HepG2 (cell line): ENCODE data around the gene KLHL30. TPM values are rescaled to one million over a fixed set of nuclear protein-coding genes. Genes with fewer than 3 reads are reported as not detected.

ENCODE experiments used
- HDAC2 ChIP-seq: sonication (generic); formaldehyde crosslinking; IDR thresholded peaks from 2 replicates; pipeline ENCODE4 v1.4.0; 2020; ENCODE audit warnings: missing genetic modification reagents
- HNF4G ChIP-seq, 2 experiments: sonication (generic) in 1 of 2; formaldehyde crosslinking in 1 of 2; IDR thresholded peaks; 2 replicates each; pipeline versions ENCODE4 v1.4.0 to v1.6.1; 2011 to 2020; ENCODE audit warnings: borderline replicate concordance in 2 of 2, low read depth in 2 of 2, mild to moderate bottlenecking in 2 of 2, low read length in 1 of 2, missing genetic modification reagents in 1 of 2, moderate library complexity in 1 of 2
- HNRNPLL ChIP-seq: fragments of 200-400 bp; formaldehyde crosslinking; IDR thresholded peaks from 2 replicates; pipeline ENCODE4 v1.6.1; 2017; ENCODE audit warnings: mild to moderate bottlenecking, low read depth, low read length; ENCODE audit not compliant: poor library complexity, severe bottlenecking
- PHF20 ChIP-seq: sonication (generic); formaldehyde crosslinking; IDR thresholded peaks from 2 replicates; pipeline ENCODE4 v1.5.0; 2020; ENCODE audit warnings: mild to moderate bottlenecking, missing genetic modification reagents
- SOX5 ChIP-seq: IDR thresholded peaks from 2 replicates; pipeline ENCODE4 v1.6.1; 2016; ENCODE audit warnings: borderline replicate concordance
- TAF1 ChIP-seq: sonication (generic); formaldehyde crosslinking; IDR thresholded peaks from 2 replicates; pipeline ENCODE4 v1.4.0; 2020; ENCODE audit warnings: missing genetic modification reagents
- TP53 ChIP-seq: sonication (generic); formaldehyde crosslinking; conservative IDR thresholded peaks from 2 replicates; pipeline ENCODE4 v1.4.0; 2020; ENCODE audit warnings: missing genetic modification reagents
- ZMYM3 ChIP-seq: sonication (generic); formaldehyde crosslinking; IDR thresholded peaks from 2 replicates; pipeline ENCODE4 v1.5.1; 2020; ENCODE audit warnings: mild to moderate bottlenecking, missing genetic modification reagents
- ZNF75D ChIP-seq: sonication (generic); formaldehyde crosslinking; IDR thresholded peaks from 2 replicates; pipeline ENCODE4 v1.8.1; 2023; ENCODE audit warnings: missing genetic modification reagents, mild to moderate bottlenecking, borderline replicate concordance
- ZNF780A ChIP-seq: sonication (generic); formaldehyde crosslinking; IDR thresholded peaks from 2 replicates; pipeline ENCODE4 v1.8.0; 2022; ENCODE audit warnings: mild to moderate bottlenecking, missing genetic modification reagents, moderate library complexity
- polyA plus RNA-seq, 8 experiments: library from polyadenylated mRNA; depleted of rRNA in 3 of 8; stranded (reverse) in 7 of 8; unstranded in 1 of 8; fragments of >200 nt; fragmentation: Illumina TruSeq in 4 of 8; extraction: Trizol in 4 of 8; gene quantifications; 2 replicates each; pipeline versions ENCODE4 v1.2.1 to v1.2.3, GENCODE V29; 2011 to 2016; ENCODE audit warnings: low read depth in 4 of 8, missing spikeins in 1 of 8, mixed read lengths in 1 of 8; ENCODE audit not compliant: insufficient read depth in 1 of 8
- total RNA-seq, 5 experiments: library from RNA; depleted of rRNA; stranded (reverse); fragments of >200 nt; fragmentation: Illumina TruSeq; extraction: Trizol; gene quantifications; 2 replicates each; pipeline ENCODE4 v1.2.3, GENCODE V29; 2016; ENCODE audit warnings: low read depth in 1 of 5
- TF ChIP-seq, protein P1 (sequence below): IDR thresholded peaks from 2 replicates; pipeline ENCODE4 v1.6.1; 2012; ENCODE audit warnings: low read depth, low read length, improper control_type of control experiment
- TF ChIP-seq, protein P2 (sequence below): sonication (generic); formaldehyde crosslinking; IDR thresholded peaks from 2 replicates; pipeline ENCODE4 v1.4.0; 2020; ENCODE audit warnings: missing genetic modification reagents, borderline replicate concordance
- TF ChIP-seq, protein P3 (sequence below): sonication (generic); formaldehyde crosslinking; IDR thresholded peaks from 2 replicates; pipeline ENCODE4 v1.4.0; 2020; ENCODE audit warnings: missing genetic modification reagents, borderline replicate concordance
- TF ChIP-seq, protein P4 (sequence below): sonication (generic); formaldehyde crosslinking; IDR thresholded peaks from 2 replicates; pipeline ENCODE4 v1.4.0; 2020; ENCODE audit warnings: mild to moderate bottlenecking, missing genetic modification reagents
- TF ChIP-seq, protein P5 (sequence below): sonication (generic); formaldehyde crosslinking; IDR thresholded peaks from 2 replicates; pipeline ENCODE4 v1.4.0; 2020; ENCODE audit warnings: mild to moderate bottlenecking, missing genetic modification reagents

KLHL30 gene
- total and polyA plus RNA-seq, 2 of the 13 experiments (the other 11 are each of a cell fraction or from before 2014, with no cell fraction given) = 0.05 TPM; not detected in 1

DNA sequence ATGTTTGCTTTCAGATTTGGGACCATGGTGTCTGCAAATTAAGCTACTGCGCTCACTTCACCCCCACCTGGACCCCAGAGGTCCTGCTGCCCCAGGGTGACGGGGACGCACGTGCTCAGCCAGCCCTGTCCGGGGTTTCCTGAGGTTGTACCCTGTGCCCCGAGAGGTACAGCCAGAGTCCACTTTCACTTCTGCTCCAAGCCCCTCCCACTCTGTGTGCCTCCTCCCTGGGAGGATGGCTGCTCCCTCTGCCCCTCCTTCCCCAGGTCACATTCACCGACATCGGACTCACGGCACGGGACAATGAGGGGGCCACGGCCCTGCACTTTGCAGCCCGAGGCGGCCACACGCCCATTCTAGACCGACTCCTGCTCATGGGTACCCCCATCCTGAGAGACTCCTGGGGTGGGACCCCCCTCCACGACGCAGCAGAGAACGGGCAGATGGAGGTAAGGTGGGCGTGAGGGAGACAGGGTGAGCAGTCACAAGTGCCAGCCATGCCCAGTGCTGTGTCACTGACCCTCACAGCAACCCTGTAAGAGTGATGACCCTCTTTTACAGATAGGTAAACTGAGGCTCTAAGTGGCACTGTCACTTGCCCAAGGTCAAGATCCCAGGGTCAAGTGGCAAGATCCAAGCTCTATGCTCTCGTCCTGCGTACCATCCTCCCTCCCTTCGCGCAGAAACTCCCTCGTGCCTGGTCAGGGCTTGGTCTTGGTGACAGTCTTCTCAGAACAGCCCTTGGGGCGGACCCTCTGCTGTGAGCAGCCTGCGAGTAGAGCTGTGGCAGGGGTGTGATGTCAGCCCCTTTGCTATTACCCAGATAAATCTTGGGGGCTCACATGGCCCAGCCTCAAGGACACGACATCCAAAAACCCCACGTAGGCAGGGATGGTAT, 30.7 kb upstream of the KLHL30 start (continued):
- TF ChIP-seq, protein P1, sequence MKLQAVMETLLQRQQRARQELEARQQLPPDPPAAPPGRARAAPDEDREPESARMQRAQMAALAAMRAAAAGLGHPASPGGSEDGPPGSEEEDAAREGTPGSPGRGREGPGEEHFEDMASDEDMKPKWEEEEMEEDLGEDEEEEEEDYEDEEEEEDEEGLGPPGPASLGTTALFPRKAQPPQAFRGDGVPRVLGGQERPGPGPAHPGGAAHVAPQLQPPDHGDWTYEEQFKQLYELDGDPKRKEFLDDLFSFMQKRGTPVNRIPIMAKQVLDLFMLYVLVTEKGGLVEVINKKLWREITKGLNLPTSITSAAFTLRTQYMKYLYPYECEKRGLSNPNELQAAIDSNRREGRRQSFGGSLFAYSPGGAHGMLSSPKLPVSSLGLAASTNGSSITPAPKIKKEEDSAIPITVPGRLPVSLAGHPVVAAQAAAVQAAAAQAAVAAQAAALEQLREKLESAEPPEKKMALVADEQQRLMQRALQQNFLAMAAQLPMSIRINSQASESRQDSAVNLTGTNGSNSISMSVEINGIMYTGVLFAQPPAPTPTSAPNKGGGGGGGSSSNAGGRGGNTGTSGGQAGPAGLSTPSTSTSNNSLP = no peak
- TF ChIP-seq, protein P2, sequence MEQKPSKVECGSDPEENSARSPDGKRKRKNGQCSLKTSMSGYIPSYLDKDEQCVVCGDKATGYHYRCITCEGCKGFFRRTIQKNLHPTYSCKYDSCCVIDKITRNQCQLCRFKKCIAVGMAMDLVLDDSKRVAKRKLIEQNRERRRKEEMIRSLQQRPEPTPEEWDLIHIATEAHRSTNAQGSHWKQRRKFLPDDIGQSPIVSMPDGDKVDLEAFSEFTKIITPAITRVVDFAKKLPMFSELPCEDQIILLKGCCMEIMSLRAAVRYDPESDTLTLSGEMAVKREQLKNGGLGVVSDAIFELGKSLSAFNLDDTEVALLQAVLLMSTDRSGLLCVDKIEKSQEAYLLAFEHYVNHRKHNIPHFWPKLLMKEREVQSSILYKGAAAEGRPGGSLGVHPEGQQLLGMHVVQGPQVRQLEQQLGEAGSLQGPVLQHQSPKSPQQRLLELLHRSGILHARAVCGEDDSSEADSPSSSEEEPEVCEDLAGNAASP (CRISPR knock-in tag) = peak; percentile 81
- TF ChIP-seq, protein P3, sequence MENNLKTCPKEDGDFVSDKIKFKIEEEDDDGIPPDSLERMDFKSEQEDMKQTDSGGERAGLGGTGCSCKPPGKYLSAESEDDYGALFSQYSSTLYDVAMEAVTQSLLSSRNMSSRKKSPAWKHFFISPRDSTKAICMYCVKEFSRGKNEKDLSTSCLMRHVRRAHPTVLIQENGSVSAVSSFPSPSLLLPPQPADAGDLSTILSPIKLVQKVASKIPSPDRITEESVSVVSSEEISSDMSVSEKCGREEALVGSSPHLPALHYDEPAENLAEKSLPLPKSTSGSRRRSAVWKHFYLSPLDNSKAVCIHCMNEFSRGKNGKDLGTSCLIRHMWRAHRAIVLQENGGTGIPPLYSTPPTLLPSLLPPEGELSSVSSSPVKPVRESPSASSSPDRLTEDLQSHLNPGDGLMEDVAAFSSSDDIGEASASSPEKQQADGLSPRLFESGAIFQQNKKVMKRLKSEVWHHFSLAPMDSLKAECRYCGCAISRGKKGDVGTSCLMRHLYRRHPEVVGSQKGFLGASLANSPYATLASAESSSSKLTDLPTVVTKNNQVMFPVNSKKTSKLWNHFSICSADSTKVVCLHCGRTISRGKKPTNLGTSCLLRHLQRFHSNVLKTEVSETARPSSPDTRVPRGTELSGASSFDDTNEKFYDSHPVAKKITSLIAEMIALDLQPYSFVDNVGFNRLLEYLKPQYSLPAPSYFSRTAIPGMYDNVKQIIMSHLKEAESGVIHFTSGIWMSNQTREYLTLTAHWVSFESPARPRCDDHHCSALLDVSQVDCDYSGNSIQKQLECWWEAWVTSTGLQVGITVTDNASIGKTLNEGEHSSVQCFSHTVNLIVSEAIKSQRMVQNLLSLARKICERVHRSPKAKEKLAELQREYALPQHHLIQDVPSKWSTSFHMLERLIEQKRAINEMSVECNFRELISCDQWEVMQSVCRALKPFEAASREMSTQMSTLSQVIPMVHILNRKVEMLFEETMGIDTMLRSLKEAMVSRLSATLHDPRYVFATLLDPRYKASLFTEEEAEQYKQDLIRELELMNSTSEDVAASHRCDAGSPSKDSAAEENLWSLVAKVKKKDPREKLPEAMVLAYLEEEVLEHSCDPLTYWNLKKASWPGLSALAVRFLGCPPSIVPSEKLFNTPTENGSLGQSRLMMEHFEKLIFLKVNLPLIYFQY (CRISPR knock-in tag) = no peak
- no peak for TF ChIP-seq TP53 (CRISPR knock-in tag)
- peak; percentile 47 for TF ChIP-seq PHF20
- peak; percentile 46; the same call in 1 of the 2 replicates for TF ChIP-seq SOX5 (CRISPR knock-in tag)
- TF ChIP-seq, protein P4, sequence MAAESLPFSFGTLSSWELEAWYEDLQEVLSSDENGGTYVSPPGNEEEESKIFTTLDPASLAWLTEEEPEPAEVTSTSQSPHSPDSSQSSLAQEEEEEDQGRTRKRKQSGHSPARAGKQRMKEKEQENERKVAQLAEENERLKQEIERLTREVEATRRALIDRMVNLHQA (CRISPR knock-in tag) = no peak
- TF ChIP-seq, protein P5, sequence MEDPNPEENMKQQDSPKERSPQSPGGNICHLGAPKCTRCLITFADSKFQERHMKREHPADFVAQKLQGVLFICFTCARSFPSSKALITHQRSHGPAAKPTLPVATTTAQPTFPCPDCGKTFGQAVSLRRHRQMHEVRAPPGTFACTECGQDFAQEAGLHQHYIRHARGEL (CRISPR knock-in tag) = no peak
- no peak; the same call in 1 of the 2 replicates for TF ChIP-seq HNF4G (IDR thresholded peaks at IDR 0.05; ENCODE audit: borderline replicate concordance, low read depth, low read length)
- 0 out of 2 replicates have a peak, but pooled peaks have one; percentile 13 for TF ChIP-seq HNF4G (CRISPR knock-in tag; IDR thresholded peaks at IDR 0.05; ENCODE audit: borderline replicate concordance, low read depth)
- TF ChIP-seq TAF1 (CRISPR knock-in tag) = peak; percentile 54; the same call in 1 of the 2 replicates
- no peak for TF ChIP-seq HNRNPLL
- peak; percentile 68; the same call in 1 of the 2 replicates for TF ChIP-seq HDAC2 (CRISPR knock-in tag)
- TF ChIP-seq ZNF780A (CRISPR knock-in tag) = no peak
- peak; percentile 66; the same call in 1 of the 2 replicates for TF ChIP-seq ZMYM3 (CRISPR knock-in tag)
- TF ChIP-seq ZNF75D = no peak
